GM12878 (cell line): ENCODE results near the gene PTGDR2. TPM values are rescaled to one million over a fixed set of nuclear protein-coding genes. Genes with fewer than 3 reads are reported as not detected.

ENCODE experiments used
- ATAC-seq: fragments of 200-7000 bp; cut with Tn5 transposase; 3 replicates; pipeline ENCODE4 v1.9.1; 2020; ENCODE audit warnings: mild to moderate bottlenecking, moderate library complexity
- BruUV-seq: library from RNA; stranded (reverse); fragments of 400-500 nt; replicated peaks from 2 replicates; lab custom pipeline; 2021; lab: Mats Ljungman, UMichigan
- CTCF ChIA-PET: fragments of 300-600 bp; sonication (Branson Sonifier 250); formaldehyde crosslinking; extraction: SDS; loops from one replicate; lab custom pipeline; 2021; ENCODE audit warnings: inconsistent platforms; lab: Yijun Ruan, JAX
- POLR2A ChIA-PET: fragments of 350-600 bp; formaldehyde crosslinking; extraction: SDS; loops from one replicate; lab custom pipeline; 2021; ENCODE audit warnings: inconsistent platforms; lab: Charles Lee
- RAD21 ChIA-PET: fragments of 300-600 bp; sonication (Branson Sonifier 250); formaldehyde crosslinking; loops from one replicate; lab custom pipeline; 2023; ENCODE audit warnings: antibody characterized with exemption; ENCODE audit not compliant: unreplicated experiment; lab: Charles Lee
- SMC1A ChIA-PET: fragments of 300-600 bp; sonication (Branson Sonifier 250); formaldehyde crosslinking; loops from one replicate; lab custom pipeline; 2023; ENCODE audit not compliant: unreplicated experiment, uncharacterized antibody; lab: Charles Lee
- DNase-seq: peaks from one replicate; pipeline ENCODE4 v3.0.0-alpha.2; 2011; ENCODE audit warnings: low read depth, low spot score
- FAIRE-seq: peaks from 3 replicates; lab custom pipeline; 2011; peaks lifted over from hg19 to GRCh38; lab: Jason Lieb, UNC
- H2AFZ ChIP-seq: 2 replicates; pipeline ENCODE4 v1.6.0; 2011; ENCODE audit warnings: low read depth, low read length, control low read depth; ENCODE audit not compliant: control insufficient read depth
- H3K27ac ChIP-seq: 2 replicates; pipeline ENCODE4 v1.5.1; 2011; ENCODE audit warnings: control low read depth; ENCODE audit not compliant: control insufficient read depth, insufficient read depth
- H3K27me3 ChIP-seq, 2 experiments: replicated peaks in 1 of 2; 2 replicates each; pipeline versions ENCODE4 v1.6.0 to v1.6.1; 2011; ENCODE audit warnings: low read length in 1 of 2; ENCODE audit not compliant: control insufficient read depth in 2 of 2, insufficient read depth in 2 of 2
- H3K36me3 ChIP-seq, 2 experiments: 2 replicates each; pipeline ENCODE4 v1.5.1; 2011; ENCODE audit warnings: low read length in 1 of 2; ENCODE audit not compliant: control insufficient read depth in 2 of 2, insufficient read depth in 2 of 2
- H3K4me1 ChIP-seq: 2 replicates; pipeline ENCODE4 v1.6.1; 2011; ENCODE audit warnings: mild to moderate bottlenecking, low read length, moderate library complexity, mixed read lengths; ENCODE audit not compliant: control insufficient read depth, insufficient read depth
- H3K4me2 ChIP-seq: 2 replicates; pipeline ENCODE4 v1.6.0; 2011; ENCODE audit warnings: control low read depth; ENCODE audit not compliant: control insufficient read depth, insufficient read depth
- H3K4me3 ChIP-seq: fragments of 200-600 bp; sonication (generic); 2 replicates; pipeline ENCODE4 v1.5.1; 2016
- H3K79me2 ChIP-seq: 2 replicates; pipeline ENCODE4 v1.6.0; 2011; ENCODE audit warnings: low read length; ENCODE audit not compliant: control insufficient read depth, insufficient read depth
- H3K9ac ChIP-seq: 2 replicates; pipeline ENCODE4 v1.8.0; 2011; ENCODE audit warnings: low read length, control low read depth, mixed read lengths; ENCODE audit not compliant: control insufficient read depth, insufficient read depth
- H3K9me3 ChIP-seq: replicated peaks from 3 replicates; pipeline ENCODE4 v1.5.1; 2011; ENCODE audit warnings: mild to moderate bottlenecking, low read length; ENCODE audit not compliant: control insufficient read depth, insufficient read depth
- H4K20me1 ChIP-seq: 2 replicates; pipeline ENCODE4 v1.6.0; 2011; ENCODE audit not compliant: control insufficient read depth, insufficient read depth
- CBX5 ChIP-seq: sonication (generic); IDR thresholded peaks from 2 replicates; pipeline ENCODE4 v1.6.1; 2016; ENCODE audit warnings: low read depth, moderate library complexity, mild to moderate bottlenecking, inconsistent platforms
- EP300 ChIP-seq, 2 experiments: fragments of 150-350 bp in 1 of 2; IDR thresholded peaks; 2 replicates each; pipeline ENCODE4 v1.6.1; 2011 to 2012; ENCODE audit warnings: low read depth in 2 of 2, low read length in 2 of 2, borderline replicate concordance in 1 of 2, improper control_type of control experiment in 1 of 2, inconsistent platforms in 1 of 2; ENCODE audit not compliant: control insufficient read depth in 1 of 2
- ETV6 ChIP-seq, 2 experiments: fragments of 450-650 bp in 1 of 2; IDR thresholded peaks in 1 of 2; conservative IDR thresholded peaks in 1 of 2; 2 replicates each; pipeline ENCODE4 v1.6.1; 2014; ENCODE audit warnings: antibody characterized with exemption in 1 of 2, borderline replicate concordance in 1 of 2, low read depth in 1 of 2, mild to moderate bottlenecking in 1 of 2, moderate library complexity in 1 of 2
- LARP7 ChIP-seq: fragments of 450-650 bp; IDR thresholded peaks from 2 replicates; pipeline ENCODE4 v1.6.1; 2017; ENCODE audit warnings: mild to moderate bottlenecking
- MEF2B ChIP-seq: fragments of 450-650 bp; IDR thresholded peaks from 2 replicates; pipeline ENCODE4 v1.6.1; 2018; ENCODE audit warnings: mild to moderate bottlenecking, moderate library complexity; ENCODE audit not compliant: partially characterized antibody, poor library complexity, severe bottlenecking
- NFYA ChIP-seq: IDR thresholded peaks from 2 replicates; pipeline ENCODE4 v1.6.1; 2011; ENCODE audit warnings: low read depth, mild to moderate bottlenecking, low read length, improper control_type of control experiment, borderline replicate concordance
- PML ChIP-seq: IDR thresholded peaks from 2 replicates; pipeline ENCODE4 v1.6.1; 2012; ENCODE audit warnings: low read length, inconsistent platforms
- RUNX3 ChIP-seq: IDR thresholded peaks from 2 replicates; pipeline ENCODE4 v1.6.1; 2012; ENCODE audit warnings: low read length, inconsistent platforms
- SIX5 ChIP-seq: IDR thresholded peaks from 2 replicates; pipeline ENCODE4 v1.6.1; 2011; ENCODE audit warnings: mild to moderate bottlenecking, low read depth, low read length, moderate library complexity; ENCODE audit not compliant: severe bottlenecking
- SMC3 ChIP-seq: IDR thresholded peaks from 2 replicates; pipeline ENCODE4 v1.6.1; 2011; ENCODE audit warnings: low read length, improper control_type of control experiment, borderline replicate concordance
- SPI1 ChIP-seq: IDR thresholded peaks from 2 replicates; pipeline ENCODE4 v1.6.1; 2011; ENCODE audit warnings: low read depth, mild to moderate bottlenecking, low read length, moderate library complexity, borderline replicate concordance; ENCODE audit not compliant: insufficient read depth
- SUPT20H ChIP-seq: IDR thresholded peaks from 2 replicates; pipeline ENCODE4 v1.6.1; 2011; ENCODE audit warnings: low read depth, mild to moderate bottlenecking, low read length, moderate library complexity, borderline replicate concordance; ENCODE audit not compliant: control insufficient read depth
- ZNF217 ChIP-seq: fragments of 450-650 bp; IDR thresholded peaks from 2 replicates; pipeline ENCODE4 v1.6.1; 2017; ENCODE audit warnings: antibody characterized with exemption, mild to moderate bottlenecking
- ZNF24 ChIP-seq: fragments of 450-650 bp; IDR thresholded peaks from 2 replicates; pipeline ENCODE4 v1.6.1; 2017; ENCODE audit warnings: antibody characterized with exemption, mild to moderate bottlenecking
- ZNF274 ChIP-seq: IDR thresholded peaks from one replicate; pipeline ENCODE4 v1.8.0; 2011; ENCODE audit not compliant: insufficient read length, insufficient read depth
- WGBS: methylation state at CpG from one replicate; pipeline ENCODE4 v1.1.6; 2016; ENCODE audit warnings: low lambda C conversion rate; ENCODE audit not compliant: insufficient replicate concordance, insufficient coverage; ENCODE audit errors: missing lambda C conversion rate; 5-methylcytosine and 5-hydroxymethylcytosine counted together
- in situ Hi-C: fragments of 300-500 bp; cut with MboI; formaldehyde crosslinking; loops from 9 replicates; pipeline ENCODE4 v1.14.3; 2018; ENCODE audit warnings: mixed read lengths
- intact Hi-C: fragments of 100-400 bp; cut with micrococcal nuclease; formaldehyde crosslinking; loops from one replicate; pipeline ENCODE4 v1.14.2; 2022; ENCODE audit not compliant: unreplicated experiment
- polyA plus RNA-seq, 11 experiments: library from polyadenylated mRNA; depleted of rRNA in 4 of 11; unstranded in 6 of 11; stranded (reverse) in 5 of 11; fragments of >200 nt; fragmentation: Nextera tagmentation in 4 of 11; fragmentation: Illumina TruSeq in 1 of 11; extraction: Ambion mirVana in 4 of 11; extraction: Trizol in 1 of 11; gene quantifications; 1 replicate in 1 of 11; 2 replicates in 10 of 11; pipeline versions ENCODE4 v1.2.1 to v1.2.3, GENCODE V29; 2011 to 2016; ENCODE audit warnings: inconsistent platforms in 2 of 11, missing spikeins in 2 of 11, low read depth in 1 of 11
- total RNA-seq, 4 experiments: library from RNA; depleted of rRNA in 3 of 4; stranded (reverse); fragments of >200 nt in 3 of 4; fragmentation: Illumina TruSeq in 1 of 4; extraction: Trizol in 1 of 4; gene quantifications; 2 replicates each; pipeline versions ENCODE4 v1.2.1 to v1.2.3, GENCODE V29; 2013 to 2021
- TF ChIP-seq, protein P1 (sequence below): IDR thresholded peaks from 2 replicates; pipeline ENCODE4 v1.6.1; 2011; ENCODE audit warnings: borderline replicate concordance, low read depth, mild to moderate bottlenecking, moderate library complexity, low read length; ENCODE audit not compliant: insufficient read depth, poor library complexity, severe bottlenecking
- TF ChIP-seq, protein P2 (sequence below): fragments of 450-650 bp; formaldehyde crosslinking; IDR thresholded peaks from 2 replicates; pipeline ENCODE4 v1.4.0; 2022; ENCODE audit warnings: mild to moderate bottlenecking, moderate library complexity

The PTGDR2 gene
- total and polyA plus RNA-seq, 10 of the 15 experiments (the other 5 are each of a cell fraction or from before 2014, with no cell fraction given), result 0.01 to 0.28 (median 0.15) TPM; not detected in 6

DNA sequence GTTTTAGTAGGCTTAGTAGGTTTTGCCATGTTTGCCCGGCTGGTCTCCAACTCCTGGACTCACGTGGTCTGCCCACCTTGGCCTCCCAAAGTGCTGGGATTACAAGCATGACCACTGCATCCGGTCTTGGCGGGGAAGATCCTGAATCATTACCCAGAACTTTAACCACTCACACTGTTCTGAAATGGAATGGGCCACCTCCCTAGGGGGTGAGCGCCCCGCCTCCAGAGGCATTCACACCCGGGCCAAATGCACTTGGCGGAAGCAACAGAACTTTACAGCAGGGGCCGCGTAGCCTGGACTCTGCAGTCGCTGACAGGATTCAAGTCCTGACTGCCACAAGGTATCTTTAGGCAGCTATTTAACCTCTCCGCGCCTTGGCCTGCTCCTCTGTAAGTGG lies 8.5 kb downstream of the PTGDR2 start (continued):
- TF ChIP-seq ETV6 (conservative IDR thresholded peaks at IDR 0.05 in 1 of 2, IDR thresholded peaks at IDR 0.05 in 1 of 2; ENCODE audit: borderline replicate concordance in 1 of 2, low read depth in 1 of 2), result no peak
- no peak for TF ChIP-seq CBX5
- TF ChIP-seq PML, result no peak
- TF ChIP-seq RUNX3, result no peak
- TF ChIP-seq, protein P1, sequence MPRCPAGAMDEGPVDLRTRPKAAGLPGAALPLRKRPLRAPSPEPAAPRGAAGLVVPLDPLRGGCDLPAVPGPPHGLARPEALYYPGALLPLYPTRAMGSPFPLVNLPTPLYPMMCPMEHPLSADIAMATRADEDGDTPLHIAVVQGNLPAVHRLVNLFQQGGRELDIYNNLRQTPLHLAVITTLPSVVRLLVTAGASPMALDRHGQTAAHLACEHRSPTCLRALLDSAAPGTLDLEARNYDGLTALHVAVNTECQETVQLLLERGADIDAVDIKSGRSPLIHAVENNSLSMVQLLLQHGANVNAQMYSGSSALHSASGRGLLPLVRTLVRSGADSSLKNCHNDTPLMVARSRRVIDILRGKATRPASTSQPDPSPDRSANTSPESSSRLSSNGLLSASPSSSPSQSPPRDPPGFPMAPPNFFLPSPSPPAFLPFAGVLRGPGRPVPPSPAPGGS, result no peak

- Histone ChIP-seq H3K9me3 (no peaks in the 10 kb centered on the region), H2AFZ (no peak overlapping the region), H3K9ac (no peak overlapping the region), H3K4me3 (peak overlapping the region; percentile 92; the same call in 1 of the 2 replicates), H3K79me2 (peaks cover 48% of the 10 kb centered on the region), H3K27me3 (no peaks in the 10 kb centered on the region), H3K27ac (no peak overlapping the region), H3K36me3 (peaks cover 2 to 21% of the 10 kb centered on the region in 2 experiments; a peak in 3 of 4 replicates), H3K4me1 (peaks cover 4% of the 10 kb centered on the region), H4K20me1 (no peaks in the 10 kb centered on the region), H3K4me2 (peak overlapping the region; percentile 39)
- FAIRE-seq (no peak), DNase-seq (no peak), ATAC-seq (no peak)
- no TSS peak for BruUV-seq
- TF ChIP-seq ZNF24 (no peak), SMC3 (no peak), SPI1 (no peak), NFYA (no peak), LARP7 (no peak), ZNF274 (no peak), ZNF217 (no peak), SUPT20H (no peak), SIX5 (no peak), EP300 (IDR thresholded peaks at IDR 0.05; ENCODE audit: borderline replicate concordance in 1 of 2, control insufficient read depth in 1 of 2, low read depth in 2 of 2, low read length in 2 of 2) (no peak), MEF2B (no peak)
- TF ChIP-seq, protein P2, sequence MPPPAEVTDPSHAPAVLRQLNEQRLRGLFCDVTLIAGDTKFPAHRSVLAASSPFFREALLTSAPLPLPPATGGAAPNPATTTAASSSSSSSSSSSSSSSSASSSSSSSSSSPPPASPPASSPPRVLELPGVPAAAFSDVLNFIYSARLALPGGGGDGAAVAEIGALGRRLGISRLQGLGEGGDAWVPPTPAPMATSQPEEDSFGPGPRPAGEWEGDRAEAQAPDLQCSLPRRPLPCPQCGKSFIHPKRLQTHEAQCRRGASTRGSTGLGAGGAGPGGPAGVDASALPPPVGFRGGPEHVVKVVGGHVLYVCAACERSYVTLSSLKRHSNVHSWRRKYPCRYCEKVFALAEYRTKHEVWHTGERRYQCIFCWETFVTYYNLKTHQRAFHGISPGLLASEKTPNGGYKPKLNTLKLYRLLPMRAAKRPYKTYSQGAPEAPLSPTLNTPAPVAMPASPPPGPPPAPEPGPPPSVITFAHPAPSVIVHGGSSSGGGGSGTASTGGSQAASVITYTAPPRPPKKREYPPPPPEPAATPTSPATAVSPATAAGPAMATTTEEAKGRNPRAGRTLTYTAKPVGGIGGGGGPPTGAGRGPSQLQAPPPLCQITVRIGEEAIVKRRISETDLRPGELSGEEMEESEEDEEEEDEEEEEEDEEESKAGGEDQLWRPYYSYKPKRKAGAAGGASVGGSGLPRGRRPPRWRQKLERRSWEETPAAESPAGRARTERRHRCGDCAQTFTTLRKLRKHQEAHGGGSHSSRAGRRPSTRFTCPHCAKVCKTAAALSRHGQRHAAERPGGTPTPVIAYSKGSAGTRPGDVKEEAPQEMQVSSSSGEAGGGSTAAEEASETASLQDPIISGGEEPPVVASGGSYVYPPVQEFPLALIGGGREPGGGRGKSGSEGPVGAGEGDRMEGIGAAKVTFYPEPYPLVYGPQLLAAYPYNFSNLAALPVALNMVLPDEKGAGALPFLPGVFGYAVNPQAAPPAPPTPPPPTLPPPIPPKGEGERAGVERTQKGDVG (CRISPR knock-in tag), result no peak
- 88% methylated on average over 8 of the region's 8 CpGs for WGBS
- ChIA-PET SMC1A (no interaction called here), RAD21 (no interaction called here), CTCF (interaction anchor here (3.2 kb wide), 1 partner anchor 14 kb away, joined by 18 read pairs; no protein-coding TSS in a partner anchor), POLR2A (interaction anchor here (0.5 kb wide), 1 partner anchor 73 kb away, joined by 4 read pairs; no protein-coding TSS in a partner anchor)
- in situ Hi-C loops, result no loop called here
- intact Hi-C loops, result loop anchor here (2.0 to 10.0 kb wide), 2 partner anchors 53 to 109 kb away; partner anchors contain the start of gene SLC15A3
Observed at GRCh38 chr11:60845338-60845737, 10.4 kb downstream of the PTGDR2 start.
